Neural cell (in vitro differentiated cells): Measurements from ENCODE around the gene GORASP2.

Experiments
- EP300 ChIP-seq: fragments of 450-650 bp; conservative IDR thresholded peaks from 2 replicates; pipeline ENCODE4 v1.6.1; 2014; ENCODE audit warnings: antibody characterized with exemption, mild to moderate bottlenecking, moderate library complexity; ENCODE audit not compliant: poor library complexity, severe bottlenecking
- EZH2 ChIP-seq: fragments of 200-600, 300-800 bp; shearing (Covaris generic), sonication (generic); IDR thresholded peaks from 2 replicates; pipeline ENCODE4 v1.6.1; 2014; ENCODE audit warnings: antibody characterized with exemption, low read length, borderline replicate concordance, mild to moderate bottlenecking; ENCODE audit not compliant: insufficient read depth, poor library complexity, severe bottlenecking
- MXI1 ChIP-seq: fragments of 450-650 bp; conservative IDR thresholded peaks from 2 replicates; pipeline ENCODE4 v1.6.1; 2014; ENCODE audit warnings: antibody characterized with exemption, mild to moderate bottlenecking; ENCODE audit not compliant: poor library complexity, severe bottlenecking
- POLR2AphosphoS5 ChIP-seq: IDR thresholded peaks from 2 replicates; pipeline ENCODE4 v1.6.1; 2012
- RAD21 ChIP-seq: fragments of 450-650 bp; conservative IDR thresholded peaks from 2 replicates; pipeline ENCODE4 v1.6.1; 2014; ENCODE audit warnings: antibody characterized with exemption, mild to moderate bottlenecking, moderate library complexity
- SMC3 ChIP-seq: fragments of 450-650 bp; conservative IDR thresholded peaks from 2 replicates; pipeline ENCODE4 v1.6.1; 2014; ENCODE audit warnings: antibody characterized with exemption, mild to moderate bottlenecking, moderate library complexity; ENCODE audit not compliant: poor library complexity
- TAF1 ChIP-seq: IDR thresholded peaks from 2 replicates; pipeline ENCODE4 v1.6.1; 2012; ENCODE audit warnings: low read depth
- TF ChIP-seq, protein P1 (sequence below): fragments of 450-650 bp; IDR thresholded peaks from 2 replicates; pipeline ENCODE4 v1.5.1; 2014; ENCODE audit warnings: antibody characterized with exemption, mild to moderate bottlenecking, moderate library complexity; ENCODE audit not compliant: poor library complexity, severe bottlenecking
- TF ChIP-seq, protein P2 (sequence below): IDR thresholded peaks from 2 replicates; pipeline ENCODE4 v1.6.1; 2012; ENCODE audit warnings: borderline replicate concordance

GRCh38 chr2:170999654-171000053 lies 70.6 kb downstream of the GORASP2 start:
- TF ChIP-seq MXI1 = no peak
- TF ChIP-seq, protein P1, sequence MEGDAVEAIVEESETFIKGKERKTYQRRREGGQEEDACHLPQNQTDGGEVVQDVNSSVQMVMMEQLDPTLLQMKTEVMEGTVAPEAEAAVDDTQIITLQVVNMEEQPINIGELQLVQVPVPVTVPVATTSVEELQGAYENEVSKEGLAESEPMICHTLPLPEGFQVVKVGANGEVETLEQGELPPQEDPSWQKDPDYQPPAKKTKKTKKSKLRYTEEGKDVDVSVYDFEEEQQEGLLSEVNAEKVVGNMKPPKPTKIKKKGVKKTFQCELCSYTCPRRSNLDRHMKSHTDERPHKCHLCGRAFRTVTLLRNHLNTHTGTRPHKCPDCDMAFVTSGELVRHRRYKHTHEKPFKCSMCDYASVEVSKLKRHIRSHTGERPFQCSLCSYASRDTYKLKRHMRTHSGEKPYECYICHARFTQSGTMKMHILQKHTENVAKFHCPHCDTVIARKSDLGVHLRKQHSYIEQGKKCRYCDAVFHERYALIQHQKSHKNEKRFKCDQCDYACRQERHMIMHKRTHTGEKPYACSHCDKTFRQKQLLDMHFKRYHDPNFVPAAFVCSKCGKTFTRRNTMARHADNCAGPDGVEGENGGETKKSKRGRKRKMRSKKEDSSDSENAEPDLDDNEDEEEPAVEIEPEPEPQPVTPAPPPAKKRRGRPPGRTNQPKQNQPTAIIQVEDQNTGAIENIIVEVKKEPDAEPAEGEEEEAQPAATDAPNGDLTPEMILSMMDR = no peak
- no peak for TF ChIP-seq RAD21
- TF ChIP-seq EP300 = no peak
- no peak for TF ChIP-seq POLR2AphosphoS5
- no peak for TF ChIP-seq SMC3
- TF ChIP-seq, protein P2, sequence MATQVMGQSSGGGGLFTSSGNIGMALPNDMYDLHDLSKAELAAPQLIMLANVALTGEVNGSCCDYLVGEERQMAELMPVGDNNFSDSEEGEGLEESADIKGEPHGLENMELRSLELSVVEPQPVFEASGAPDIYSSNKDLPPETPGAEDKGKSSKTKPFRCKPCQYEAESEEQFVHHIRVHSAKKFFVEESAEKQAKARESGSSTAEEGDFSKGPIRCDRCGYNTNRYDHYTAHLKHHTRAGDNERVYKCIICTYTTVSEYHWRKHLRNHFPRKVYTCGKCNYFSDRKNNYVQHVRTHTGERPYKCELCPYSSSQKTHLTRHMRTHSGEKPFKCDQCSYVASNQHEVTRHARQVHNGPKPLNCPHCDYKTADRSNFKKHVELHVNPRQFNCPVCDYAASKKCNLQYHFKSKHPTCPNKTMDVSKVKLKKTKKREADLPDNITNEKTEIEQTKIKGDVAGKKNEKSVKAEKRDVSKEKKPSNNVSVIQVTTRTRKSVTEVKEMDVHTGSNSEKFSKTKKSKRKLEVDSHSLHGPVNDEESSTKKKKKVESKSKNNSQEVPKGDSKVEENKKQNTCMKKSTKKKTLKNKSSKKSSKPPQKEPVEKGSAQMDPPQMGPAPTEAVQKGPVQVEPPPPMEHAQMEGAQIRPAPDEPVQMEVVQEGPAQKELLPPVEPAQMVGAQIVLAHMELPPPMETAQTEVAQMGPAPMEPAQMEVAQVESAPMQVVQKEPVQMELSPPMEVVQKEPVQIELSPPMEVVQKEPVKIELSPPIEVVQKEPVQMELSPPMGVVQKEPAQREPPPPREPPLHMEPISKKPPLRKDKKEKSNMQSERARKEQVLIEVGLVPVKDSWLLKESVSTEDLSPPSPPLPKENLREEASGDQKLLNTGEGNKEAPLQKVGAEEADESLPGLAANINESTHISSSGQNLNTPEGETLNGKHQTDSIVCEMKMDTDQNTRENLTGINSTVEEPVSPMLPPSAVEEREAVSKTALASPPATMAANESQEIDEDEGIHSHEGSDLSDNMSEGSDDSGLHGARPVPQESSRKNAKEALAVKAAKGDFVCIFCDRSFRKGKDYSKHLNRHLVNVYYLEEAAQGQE = no peak
- TF ChIP-seq EZH2 = no peak
- no peak for TF ChIP-seq TAF1
